ENCODE data around the gene TANGO2. TPM values are rescaled to one million over a fixed set of nuclear protein-coding genes. Genes with fewer than 3 reads are reported as not detected.
A peak's percentile ranks its signal among the peaks of the same experiment; 100 is the strongest.

TANGO2 gene
- total RNA-seq, 1 experiment from 2014 or later: 17.0 TPM

DNA sequence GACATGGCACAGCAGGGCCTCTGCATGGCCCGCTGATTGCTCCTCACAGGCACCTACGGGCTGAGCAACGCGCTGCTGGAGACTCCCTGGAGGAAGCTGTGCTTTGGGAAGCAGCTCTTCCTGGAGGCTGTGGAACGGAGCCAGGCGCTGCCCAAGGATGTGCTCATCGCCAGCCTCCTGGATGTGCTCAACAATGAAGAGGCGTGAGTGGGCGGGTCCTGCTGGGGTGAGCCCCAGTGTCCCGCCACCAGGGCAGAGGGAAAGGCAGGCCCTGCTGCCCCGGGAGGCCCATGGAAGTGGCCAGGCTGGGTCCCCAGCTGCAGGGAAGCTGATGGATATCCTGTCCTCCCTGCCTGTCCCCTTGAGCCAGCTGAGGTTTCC, 40.6 kb downstream of the TANGO2 start:
- Histone ChIP-seq H3K9me3 (ENCODE audit: control insufficient read depth in 1 of 2, insufficient read depth in 1 of 2, low read depth in 1 of 2, low read length in 2 of 2) (no peaks in the 10 kb centered on the region), H3K9me2 (ENCODE audit: insufficient read depth) (no peaks in the 10 kb centered on the region), H3K27me3 (ENCODE audit: insufficient read depth, low read length) (no peaks in the 10 kb centered on the region), H3K4me3 (replicated peaks in 1 of 2; ENCODE audit: low read depth in 1 of 2, low read length in 2 of 2) (no peak overlapping the region), H3K36me3 (ENCODE audit: control insufficient read depth in 1 of 2, insufficient read depth in 2 of 2, low read length in 2 of 2) (no peaks in the 10 kb centered on the region; a peak in 1 of 4 replicates), H4K20me1 (ENCODE audit: insufficient read depth) (no peaks in the 10 kb centered on the region), H3K27ac (ENCODE audit: low read depth, low read length) (no peak overlapping the region; the same call in 1 of the 2 replicates), H3K4me2 (ENCODE audit: low read length) (0 out of 2 replicates have a peak overlapping the region, but pooled peaks have one; percentile 66), H3K4me1 (ENCODE audit: control insufficient read depth in 1 of 2, insufficient read depth in 2 of 2, low read length in 2 of 2) (peaks cover 4 to 26% of the 10 kb centered on the region in 2 experiments), H2AFZ (ENCODE audit: low read depth, low read length, poor library complexity, severe bottlenecking) (no peak overlapping the region), H3K9ac (ENCODE audit: low read length) (no peak overlapping the region), H3K79me2 (ENCODE audit: insufficient read depth, low read length) (no peaks in the 10 kb centered on the region)
- ATAC-seq: no peak
- RAD21 ChIA-PET (ENCODE audit: low non-redundant PET in 1 of 2, low total read pairs in 2 of 2, uncharacterized antibody in 2 of 2, unreplicated experiment in 2 of 2): no interaction called here
- POLR2A ChIA-PET: no interaction called here
- intact Hi-C loops (cut with micrococcal nuclease): no loop called here
- no peak for TF ChIP-seq EZH2phosphoT487 (IDR thresholded peaks at IDR 0.05; ENCODE audit: borderline replicate concordance)
- no peak for TF ChIP-seq FOSL1 (IDR thresholded peaks at IDR 0.05; ENCODE audit: low read depth)
- no peak for TF ChIP-seq ZNF274 (IDR thresholded peaks at IDR 0.05; ENCODE audit: low read depth, low read length)
- no peak for TF ChIP-seq ELF1 (IDR thresholded peaks at IDR 0.05; ENCODE audit: borderline replicate concordance, low read depth)
- TF ChIP-seq, protein P1, sequence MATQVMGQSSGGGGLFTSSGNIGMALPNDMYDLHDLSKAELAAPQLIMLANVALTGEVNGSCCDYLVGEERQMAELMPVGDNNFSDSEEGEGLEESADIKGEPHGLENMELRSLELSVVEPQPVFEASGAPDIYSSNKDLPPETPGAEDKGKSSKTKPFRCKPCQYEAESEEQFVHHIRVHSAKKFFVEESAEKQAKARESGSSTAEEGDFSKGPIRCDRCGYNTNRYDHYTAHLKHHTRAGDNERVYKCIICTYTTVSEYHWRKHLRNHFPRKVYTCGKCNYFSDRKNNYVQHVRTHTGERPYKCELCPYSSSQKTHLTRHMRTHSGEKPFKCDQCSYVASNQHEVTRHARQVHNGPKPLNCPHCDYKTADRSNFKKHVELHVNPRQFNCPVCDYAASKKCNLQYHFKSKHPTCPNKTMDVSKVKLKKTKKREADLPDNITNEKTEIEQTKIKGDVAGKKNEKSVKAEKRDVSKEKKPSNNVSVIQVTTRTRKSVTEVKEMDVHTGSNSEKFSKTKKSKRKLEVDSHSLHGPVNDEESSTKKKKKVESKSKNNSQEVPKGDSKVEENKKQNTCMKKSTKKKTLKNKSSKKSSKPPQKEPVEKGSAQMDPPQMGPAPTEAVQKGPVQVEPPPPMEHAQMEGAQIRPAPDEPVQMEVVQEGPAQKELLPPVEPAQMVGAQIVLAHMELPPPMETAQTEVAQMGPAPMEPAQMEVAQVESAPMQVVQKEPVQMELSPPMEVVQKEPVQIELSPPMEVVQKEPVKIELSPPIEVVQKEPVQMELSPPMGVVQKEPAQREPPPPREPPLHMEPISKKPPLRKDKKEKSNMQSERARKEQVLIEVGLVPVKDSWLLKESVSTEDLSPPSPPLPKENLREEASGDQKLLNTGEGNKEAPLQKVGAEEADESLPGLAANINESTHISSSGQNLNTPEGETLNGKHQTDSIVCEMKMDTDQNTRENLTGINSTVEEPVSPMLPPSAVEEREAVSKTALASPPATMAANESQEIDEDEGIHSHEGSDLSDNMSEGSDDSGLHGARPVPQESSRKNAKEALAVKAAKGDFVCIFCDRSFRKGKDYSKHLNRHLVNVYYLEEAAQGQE (IDR thresholded peaks at IDR 0.05; ENCODE audit: low read depth): no peak
- no peak for DNase-seq (ENCODE audit: low read depth, low spot score)
- CTCF ChIA-PET: interaction anchor here (0.6 kb wide), 1 partner anchor 11 kb away, joined by 4 read pairs; no protein-coding TSS in a partner anchor
- BruUV-seq (replicated peaks): no TSS peak

Data from HCT116 (cell line).